GM21619 (cell line): Measurements from ENCODE around the gene ZBTB16.

Experiments used
- ATAC-seq: cut with Tn5 transposase; IDR thresholded peaks from one replicate; pipeline ENCODE4 v1.9.1; 2021; ENCODE audit not compliant: unreplicated experiment

Gene ZBTB16

GRCh38 chr11:114081641-114082414 is 22.3 kb downstream of the ZBTB16 start:
- no peak for ATAC-seq

- ATAC-seq = no peak
Measured at GRCh38 chr11:114082415-114082748, 22.9 kb downstream of the ZBTB16 start.

GRCh38 chr11:114082767-114083181 is 23.3 kb downstream of the ZBTB16 start:
- ATAC-seq = no peak

- no peak for ATAC-seq
Measured at GRCh38 chr11:114083391-114084252, 24.1 kb downstream of the ZBTB16 start.

GRCh38 chr11:114084414-114084813 is 24.9 kb downstream of the ZBTB16 start:
- ATAC-seq = no peak

- ATAC-seq = no peak
Measured at GRCh38 chr11:114085965-114086793, 26.7 kb downstream of the ZBTB16 start.

- ATAC-seq = no peak
Measured at GRCh38 chr11:114087025-114087424, 27.5 kb downstream of the ZBTB16 start.

GRCh38 chr11:114088216-114088615 is 28.7 kb downstream of the ZBTB16 start:
- no peak for ATAC-seq

GRCh38 chr11:114088836-114089235 is 29.3 kb downstream of the ZBTB16 start:
- no peak for ATAC-seq

GRCh38 chr11:114089748-114090147 is 30.2 kb downstream of the ZBTB16 start:
- no peak for ATAC-seq

GRCh38 chr11:114090225-114090910 is 30.9 kb downstream of the ZBTB16 start:
- no peak for ATAC-seq

- ATAC-seq = no peak
Measured at GRCh38 chr11:114090976-114091375, 31.5 kb downstream of the ZBTB16 start.

GRCh38 chr11:114091516-114092397 is 32.2 kb downstream of the ZBTB16 start:
- ATAC-seq = no peak

- no peak for ATAC-seq
Measured at GRCh38 chr11:114092478-114092877, 33.0 kb downstream of the ZBTB16 start.

- no peak for ATAC-seq
Measured at GRCh38 chr11:114092953-114093352, 33.4 kb downstream of the ZBTB16 start.

GRCh38 chr11:114094516-114094915 is 35.0 kb downstream of the ZBTB16 start:
- ATAC-seq = no peak

GRCh38 chr11:114095899-114096298 is 36.4 kb downstream of the ZBTB16 start:
- ATAC-seq = no peak

GRCh38 chr11:114097832-114098231 is 38.3 kb downstream of the ZBTB16 start:
- ATAC-seq = no peak

- no peak for ATAC-seq
Measured at GRCh38 chr11:114098927-114099326, 39.4 kb downstream of the ZBTB16 start.
